Right hindlimb (tissue), 1 donor: Measurements from ENCODE around the gene MINDY4.

Source experiments
- DNase-seq: peaks from one replicate; pipeline ENCODE4 v3.0.0-alpha.2; 2018

MINDY4 gene

DNA sequence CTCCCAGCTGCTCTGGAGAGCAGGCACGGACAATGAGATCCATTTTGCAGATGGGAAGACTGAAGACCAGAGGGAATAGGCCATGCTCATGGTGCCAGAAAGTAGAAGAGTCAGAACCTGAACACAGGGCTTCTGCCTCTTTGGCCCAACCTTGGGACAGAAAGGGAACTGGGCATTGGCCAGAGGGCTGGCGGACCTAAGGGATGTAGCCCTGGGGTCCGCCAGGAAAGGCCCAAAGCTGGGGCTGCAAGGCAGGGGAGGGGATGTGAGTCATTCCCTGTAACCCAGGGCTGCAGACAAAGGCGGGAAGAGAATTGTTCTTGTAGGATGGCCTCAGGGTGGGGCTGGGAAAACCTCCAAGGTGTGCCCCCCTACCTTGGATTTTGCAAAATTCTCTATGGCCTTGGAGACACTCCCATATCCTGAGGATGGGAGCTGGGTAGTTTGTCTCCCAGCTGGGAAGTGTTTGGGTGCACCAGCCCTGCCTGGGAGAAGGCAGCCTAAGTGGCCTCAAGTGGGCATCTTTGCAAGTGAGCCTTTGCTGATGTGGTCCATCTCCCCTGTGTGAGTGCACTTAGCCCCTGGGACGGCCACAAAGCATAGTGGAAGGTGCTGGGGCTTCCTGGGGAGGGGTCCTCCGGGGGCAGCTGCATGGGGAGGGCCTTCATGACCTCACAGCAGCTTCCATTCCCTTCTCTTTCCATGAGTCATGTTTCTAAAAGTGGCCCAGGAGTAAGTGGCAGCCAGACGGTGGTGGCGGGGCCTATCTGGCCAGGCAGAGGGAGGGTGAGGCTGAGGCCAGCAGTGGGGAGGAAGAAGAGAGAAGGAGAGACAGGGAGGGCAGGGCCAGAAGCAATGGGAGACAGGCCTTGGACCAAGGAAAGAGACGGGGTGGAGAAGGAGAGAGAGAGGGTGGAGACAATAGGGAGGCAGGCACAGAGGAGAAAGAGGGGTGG, 149.6 kb downstream of the MINDY4 start:
- peak; percentile 74 for DNase-seq

DNA sequence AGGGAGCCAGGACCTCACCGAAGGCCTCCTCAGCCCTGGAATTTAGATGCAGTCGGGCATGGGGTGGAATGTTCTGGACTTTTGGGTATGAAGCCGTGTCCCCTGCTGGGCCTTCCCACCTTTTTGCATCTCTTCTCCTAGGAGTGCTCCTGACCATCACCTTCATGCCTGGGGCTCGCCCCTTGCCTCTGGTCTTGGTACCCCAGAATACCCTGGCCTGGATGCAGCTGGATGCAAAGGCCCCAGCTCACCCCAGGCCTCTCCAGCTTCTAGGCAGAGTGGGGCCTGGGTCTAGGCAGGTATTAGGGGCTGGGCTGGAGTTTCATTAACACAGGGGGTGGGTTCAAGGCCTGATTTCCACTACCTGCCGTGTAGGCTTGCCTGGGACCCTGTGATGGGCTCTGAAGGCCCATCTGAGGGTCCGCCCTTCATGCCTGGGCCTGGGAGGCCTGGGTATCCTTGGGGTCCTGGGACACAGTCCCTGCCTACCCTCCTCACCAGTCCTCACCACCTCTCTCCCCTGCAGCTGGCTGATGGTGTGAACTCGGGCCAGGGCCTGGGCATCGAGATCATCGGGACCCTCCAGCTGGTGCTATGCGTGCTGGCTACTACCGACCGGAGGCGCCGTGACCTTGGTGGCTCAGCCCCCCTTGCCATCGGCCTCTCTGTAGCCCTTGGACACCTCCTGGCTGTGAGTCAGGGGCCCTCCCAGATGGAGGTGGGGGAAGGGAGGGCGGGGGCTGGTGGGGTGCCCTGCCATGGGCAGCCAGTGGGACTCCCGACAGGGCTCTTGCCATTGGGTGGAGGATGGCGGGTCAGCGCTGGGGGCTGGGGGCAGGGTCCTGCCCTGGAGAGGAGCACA, 150.6 kb downstream of the MINDY4 start:
- DNase-seq, result peak; percentile 16

DNA sequence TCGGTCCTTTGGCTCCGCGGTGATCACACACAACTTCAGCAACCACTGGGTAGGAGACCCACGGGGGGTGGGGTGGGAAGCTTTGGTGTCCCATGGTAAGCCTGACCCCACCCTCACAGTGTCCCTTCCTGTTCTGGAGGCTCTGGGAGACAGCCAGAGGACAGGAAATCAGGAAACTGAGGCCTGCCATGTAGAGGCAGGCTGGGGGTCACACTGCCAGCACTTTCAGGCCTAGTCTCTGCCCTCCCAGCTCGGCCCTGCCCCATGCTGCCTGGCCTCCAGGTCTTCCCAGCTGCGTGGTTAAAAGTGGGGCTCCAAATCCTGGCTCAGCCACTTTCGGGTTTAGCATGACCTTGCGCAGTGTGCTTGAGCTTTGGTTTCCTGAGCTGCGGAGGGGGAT, 151.4 kb downstream of the MINDY4 start:
- no peak for DNase-seq

DNA sequence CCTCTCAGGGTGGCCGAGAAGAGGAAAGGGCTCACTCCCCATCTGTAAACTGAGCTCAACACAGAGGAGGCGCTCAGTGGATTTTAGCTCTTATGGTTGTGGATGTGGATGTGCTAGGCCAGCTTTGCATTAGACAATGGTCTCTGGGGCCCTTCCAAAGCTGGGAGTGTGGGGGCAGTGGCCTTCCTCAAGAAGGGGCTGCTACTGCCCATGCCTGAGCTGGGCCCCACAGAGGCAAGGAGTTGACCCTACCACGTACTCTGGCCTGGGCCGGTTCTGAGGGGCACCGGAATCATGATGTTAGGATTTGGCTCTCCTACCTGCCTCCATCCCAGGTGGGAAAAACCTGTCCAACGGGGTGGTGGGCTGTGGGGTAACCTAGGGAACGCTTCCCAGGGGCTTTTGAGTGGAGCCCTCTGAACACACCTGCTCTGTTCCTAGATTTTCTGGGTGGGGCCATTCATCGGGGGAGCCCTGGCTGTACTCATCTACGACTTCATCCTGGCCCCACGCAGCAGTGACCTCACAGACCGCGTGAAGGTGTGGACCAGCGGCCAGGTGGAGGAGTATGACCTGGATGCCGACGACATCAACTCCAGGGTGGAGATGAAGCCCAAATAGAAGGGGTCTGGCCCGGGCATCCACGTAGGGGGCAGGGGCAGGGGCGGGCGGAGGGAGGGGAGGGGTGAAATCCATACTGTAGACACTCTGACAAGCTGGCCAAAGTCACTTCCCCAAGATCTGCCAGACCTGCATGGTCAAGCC, 152.0 kb downstream of the MINDY4 start:
- peak; percentile 12 for DNase-seq

DNA sequence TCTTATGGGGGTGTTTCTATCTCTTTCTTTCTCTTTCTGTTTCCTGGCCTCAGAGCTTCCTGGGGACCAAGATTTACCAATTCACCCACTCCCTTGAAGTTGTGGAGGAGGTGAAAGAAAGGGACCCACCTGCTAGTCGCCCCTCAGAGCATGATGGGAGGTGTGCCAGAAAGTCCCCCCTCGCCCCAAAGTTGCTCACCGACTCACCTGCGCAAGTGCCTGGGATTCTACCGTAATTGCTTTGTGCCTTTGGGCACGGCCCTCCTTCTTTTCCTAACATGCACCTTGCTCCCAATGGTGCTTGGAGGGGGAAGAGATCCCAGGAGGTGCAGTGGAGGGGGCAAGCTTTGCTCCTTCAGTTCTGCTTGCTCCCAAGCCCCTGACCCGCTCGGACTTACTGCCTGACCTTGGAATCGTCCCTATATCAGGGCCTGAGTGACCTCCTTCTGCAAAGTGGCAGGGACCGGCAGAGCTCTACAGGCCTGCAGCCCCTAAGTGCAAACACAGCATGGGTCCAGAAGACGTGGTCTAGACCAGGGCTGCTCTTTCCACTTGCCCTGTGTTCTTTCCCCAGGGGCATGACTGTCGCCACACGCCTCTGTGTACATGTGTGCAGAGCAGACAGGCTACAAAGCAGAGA, 152.7 kb downstream of the MINDY4 start:
- peak; percentile 12 for DNase-seq

DNA sequence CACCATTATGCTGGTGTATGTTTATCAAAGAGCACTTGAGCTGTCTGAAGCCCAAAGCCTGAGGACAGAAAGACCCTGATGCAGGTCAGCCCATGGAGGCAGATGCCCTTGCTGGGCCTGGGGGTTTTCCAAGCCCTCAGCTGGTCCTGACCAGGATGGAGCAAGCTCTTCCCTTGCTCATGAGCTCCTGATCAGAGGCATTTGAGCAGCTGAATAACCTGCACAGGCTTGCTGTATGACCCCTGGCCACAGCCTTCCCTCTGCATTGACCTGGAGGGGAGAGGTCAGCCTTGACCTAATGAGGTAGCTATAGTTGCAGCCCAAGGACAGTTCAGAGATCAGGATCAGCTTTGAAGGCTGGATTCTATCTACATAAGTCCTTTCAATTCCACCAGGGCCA, 153.4 kb downstream of the MINDY4 start:
- no peak for DNase-seq

DNA sequence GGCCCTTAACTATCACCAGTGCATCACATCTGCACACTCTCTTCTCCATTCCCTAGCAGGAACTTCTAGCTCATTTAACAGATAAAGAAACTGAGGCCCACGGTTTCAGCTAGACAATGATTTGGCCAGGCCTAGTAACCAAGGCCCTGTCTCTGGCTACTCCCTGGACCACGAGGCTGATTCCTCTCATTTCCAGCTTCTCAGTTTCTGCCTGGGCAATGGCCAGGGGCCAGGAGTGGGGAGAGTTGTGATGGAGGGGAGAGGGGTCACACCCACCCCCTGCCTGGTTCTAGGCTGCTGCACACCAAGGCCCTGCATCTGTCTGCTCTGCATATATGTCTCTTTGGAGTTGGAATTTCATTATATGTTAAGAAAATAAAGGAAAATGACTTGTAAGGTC, 153.9 kb downstream of the MINDY4 start:
- DNase-seq, result no peak

DNA sequence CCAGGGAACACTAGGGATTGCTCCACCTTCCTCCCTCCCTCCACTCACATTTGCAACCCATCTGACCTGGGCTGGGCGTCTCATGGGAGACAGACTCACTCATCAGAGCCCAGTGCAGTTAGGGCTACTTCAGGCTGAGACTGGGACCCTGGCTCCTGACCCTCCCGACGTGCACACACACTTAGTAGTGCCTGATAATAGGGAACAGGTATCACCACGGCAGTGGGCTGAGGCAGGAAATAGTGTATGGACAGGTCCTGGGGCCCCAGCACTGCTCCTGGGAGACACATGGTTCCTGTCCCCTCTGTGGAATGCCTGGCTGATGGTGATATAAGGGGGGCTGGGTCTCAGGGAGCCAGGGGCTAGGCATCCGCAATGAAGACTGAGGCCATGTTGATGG, 154.7 kb downstream of the MINDY4 start:
- DNase-seq, result no peak

DNA sequence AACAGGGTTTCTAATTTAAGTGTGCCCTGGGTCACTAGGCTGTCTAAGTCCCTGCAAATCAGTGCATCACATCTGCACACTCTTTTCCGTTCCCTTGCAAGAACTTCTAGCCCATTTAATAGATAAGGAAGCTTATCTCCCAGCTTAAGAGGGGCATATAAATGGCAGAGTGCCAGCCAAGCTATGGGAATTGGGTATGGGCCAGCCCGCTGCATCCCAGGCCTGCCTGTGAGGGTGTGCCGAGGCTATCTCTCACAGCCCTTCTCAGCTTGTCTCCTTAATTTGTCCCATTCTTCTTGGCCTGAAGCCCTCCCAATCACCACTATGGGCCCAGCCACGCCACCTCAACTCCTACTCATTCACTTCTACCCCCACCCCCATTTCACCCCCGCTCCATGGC, 155.1 kb downstream of the MINDY4 start:
- DNase-seq, result peak; percentile 11

DNA sequence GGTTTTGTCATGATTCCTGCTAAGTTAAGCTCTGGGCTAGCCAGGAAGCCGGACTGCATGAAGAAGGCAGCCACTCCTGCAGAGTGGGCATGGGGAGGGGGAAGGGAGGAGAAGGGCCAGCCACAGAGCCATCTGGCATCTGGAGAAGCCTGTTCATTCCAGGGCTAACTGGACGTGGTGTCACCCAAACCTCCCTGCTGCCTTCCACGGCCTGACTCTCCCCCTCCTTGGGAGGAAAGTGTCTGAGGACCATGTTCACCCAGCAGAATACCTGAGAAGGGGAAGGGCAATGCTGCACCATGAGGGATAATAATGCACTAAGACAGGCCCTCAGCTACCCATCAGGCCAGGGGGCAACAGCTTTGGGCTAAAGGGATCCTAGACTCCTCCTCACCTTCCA, 155.8 kb downstream of the MINDY4 start:
- no peak for DNase-seq

DNA sequence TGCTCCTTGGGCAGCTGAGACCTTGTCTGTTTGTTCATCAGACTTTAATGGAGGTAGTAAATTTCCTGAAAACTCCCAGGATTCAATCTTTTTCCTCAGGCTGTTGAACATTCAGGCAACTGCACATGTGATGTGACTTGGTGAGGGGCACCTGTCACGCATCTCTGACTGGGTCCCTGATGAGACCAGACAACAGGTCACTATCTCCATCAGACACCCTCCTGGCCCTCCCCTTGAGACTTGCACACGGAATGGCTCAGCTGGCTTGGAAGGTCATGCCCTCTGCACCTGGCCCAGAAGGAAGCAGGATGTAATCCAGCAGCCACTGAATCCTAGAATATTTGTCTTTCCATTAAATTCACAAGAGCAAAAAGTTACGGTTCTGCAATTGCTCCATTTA, 156.3 kb downstream of the MINDY4 start:
- peak; percentile 11 for DNase-seq

DNA sequence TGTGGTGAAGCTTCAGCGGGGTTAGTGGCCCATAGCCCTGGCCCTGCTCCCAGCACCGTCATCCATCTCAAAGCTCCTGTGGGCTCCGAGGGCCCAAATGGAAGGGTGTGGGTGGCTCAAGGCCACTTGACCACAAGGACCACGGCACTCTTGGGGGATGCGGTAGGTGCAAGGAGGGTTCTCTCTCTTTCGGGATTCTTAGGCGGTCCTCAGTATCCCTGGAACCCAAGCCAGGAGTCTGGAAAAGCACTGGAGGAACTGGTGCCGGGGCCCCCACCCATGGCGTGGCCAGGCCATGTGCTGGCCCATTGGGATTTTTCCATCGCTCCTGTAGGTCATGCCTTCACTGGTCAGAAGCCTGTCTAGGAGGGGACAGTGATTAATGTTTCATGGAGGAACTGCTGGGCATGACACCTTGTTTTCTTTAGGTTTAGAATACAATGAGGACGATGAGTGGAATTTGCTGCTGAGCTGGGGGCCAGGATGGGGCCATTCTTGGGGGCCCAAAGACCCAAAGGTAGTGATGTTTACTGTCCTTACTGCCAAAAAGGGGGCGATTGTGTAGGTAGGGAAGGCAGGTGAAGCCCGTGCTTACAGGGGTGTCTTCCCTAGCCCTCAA, 157.1 kb downstream of the MINDY4 start:
- peak; percentile 8 for DNase-seq

DNA sequence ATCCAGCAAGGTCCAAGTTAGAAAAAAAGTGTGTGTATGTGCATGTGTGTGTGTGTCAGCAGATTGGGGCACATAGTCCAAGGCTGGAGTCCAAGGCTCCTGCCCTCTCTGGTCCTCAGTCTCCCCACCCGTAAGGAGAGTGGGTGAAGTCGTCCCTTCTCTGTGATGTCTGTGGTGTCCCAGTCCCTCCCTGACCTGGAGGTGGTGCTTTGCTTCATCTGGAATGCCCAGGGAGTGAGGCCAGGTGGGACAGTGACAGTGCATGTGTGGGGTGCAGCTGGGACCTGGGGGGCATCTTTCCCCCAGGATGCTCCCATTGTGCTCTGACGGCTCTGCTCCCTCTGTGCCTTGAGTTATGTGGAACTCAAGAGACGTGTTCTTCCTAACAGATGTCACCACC, 158.5 kb downstream of the MINDY4 start:
- DNase-seq, result peak; percentile 12

DNA sequence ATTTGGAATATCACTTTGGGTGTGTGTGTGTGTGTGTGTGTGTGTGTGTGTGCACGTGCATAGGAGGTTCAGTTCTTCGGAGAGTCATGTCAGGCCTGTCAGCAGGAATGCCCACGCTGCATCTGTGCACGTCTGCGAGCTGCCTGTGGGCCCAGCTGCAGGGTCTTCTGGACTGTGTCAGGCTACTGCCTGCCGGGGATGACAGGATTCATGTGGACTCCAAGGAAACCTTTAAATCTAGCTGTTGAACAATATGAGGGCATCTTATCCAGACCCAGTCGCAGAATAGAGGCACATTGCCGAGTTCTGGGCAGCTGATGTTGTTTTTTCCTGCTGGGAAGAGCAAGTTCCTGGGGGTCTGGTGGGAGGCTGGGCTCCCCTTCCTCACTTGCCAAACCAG, 159.4 kb downstream of the MINDY4 start:
- DNase-seq, result no peak

DNA sequence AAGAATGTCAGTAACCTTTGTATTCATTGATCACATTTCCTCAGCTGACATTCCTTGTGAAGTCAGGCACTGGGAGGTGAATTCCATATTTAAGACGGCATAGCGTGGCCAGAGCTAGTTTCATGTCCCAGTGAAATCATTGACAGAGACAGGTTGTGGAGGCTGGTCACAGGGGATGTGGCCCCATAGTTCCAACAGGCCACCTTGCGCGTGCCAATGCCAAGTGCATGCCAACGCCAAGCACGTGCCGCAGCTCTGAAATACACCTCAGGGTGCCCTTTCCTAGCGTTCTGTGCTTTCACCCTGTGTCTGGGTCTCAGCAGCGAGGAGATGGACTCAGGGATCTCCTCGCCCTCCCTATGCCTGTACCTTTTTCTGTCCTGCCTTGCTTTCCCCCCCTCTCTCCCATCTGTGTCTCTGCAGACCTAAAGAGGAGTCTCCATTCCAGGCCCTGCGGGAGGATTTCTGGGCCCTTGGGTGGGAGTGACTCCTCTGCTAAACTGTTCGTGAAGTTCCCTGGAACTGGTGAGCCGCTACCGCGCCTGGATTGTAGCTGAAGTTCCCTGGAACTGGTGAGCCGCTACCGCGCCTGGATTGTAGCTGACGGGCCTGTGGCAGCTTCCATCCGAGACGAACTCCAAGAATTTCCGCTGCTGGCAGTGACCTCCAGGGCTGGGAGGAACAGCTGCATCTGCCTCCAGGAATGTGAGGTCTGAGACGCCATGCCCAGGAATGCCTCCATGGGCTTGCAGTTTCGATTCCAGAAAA, 160.1 kb downstream of the MINDY4 start:
- DNase-seq, result peak; percentile 80

DNA sequence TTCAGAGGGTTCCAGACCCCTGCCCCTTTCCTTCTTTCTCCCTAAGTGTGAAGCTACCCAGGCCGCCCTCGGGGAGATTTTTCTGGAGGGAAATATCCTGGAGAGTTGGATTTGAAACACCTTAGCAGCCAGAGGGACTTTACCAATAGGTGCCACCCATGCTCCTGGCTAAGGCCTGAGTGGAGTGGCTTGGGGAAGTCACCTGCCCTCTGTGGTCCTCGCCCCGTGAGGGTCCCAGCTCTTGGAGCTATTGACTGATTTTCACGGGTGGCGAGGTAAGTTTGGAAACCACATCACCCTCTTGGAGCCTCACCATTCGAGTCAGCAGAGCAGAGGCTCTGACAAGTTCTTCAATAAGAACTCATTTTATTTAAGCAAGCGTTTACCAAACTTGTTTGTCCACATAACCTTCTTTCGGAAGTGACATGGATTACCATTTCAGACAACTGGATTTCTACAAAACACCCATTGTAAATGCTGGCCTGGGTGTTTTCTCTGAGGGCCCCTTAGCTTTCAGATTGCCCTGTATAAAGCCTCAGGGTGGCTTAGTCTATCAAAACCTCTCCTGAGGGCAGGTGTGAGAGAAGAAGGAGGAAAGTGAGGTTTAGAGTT, 160.8 kb downstream of the MINDY4 start:
- no peak for DNase-seq

DNA sequence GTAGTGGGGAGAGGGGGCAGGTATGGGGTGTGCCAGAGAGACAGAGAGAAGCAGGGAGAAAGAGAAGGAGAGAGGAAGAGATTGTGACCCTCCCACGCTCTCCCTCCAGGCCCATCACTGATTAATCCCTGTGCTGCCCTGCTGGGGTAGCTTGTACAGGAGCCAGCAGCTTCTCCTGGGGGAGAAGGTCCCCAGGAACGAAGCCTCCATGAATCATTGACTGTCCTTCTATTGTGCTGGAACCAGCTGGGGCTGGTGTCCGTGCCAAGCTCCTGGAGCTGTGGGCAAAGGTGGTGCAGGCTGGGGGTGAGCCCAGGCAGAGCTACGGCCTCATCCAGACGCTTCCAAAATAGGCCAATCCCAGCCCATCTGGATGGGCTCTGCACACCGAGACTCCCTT, 161.3 kb downstream of the MINDY4 start:
- no peak for DNase-seq

DNA sequence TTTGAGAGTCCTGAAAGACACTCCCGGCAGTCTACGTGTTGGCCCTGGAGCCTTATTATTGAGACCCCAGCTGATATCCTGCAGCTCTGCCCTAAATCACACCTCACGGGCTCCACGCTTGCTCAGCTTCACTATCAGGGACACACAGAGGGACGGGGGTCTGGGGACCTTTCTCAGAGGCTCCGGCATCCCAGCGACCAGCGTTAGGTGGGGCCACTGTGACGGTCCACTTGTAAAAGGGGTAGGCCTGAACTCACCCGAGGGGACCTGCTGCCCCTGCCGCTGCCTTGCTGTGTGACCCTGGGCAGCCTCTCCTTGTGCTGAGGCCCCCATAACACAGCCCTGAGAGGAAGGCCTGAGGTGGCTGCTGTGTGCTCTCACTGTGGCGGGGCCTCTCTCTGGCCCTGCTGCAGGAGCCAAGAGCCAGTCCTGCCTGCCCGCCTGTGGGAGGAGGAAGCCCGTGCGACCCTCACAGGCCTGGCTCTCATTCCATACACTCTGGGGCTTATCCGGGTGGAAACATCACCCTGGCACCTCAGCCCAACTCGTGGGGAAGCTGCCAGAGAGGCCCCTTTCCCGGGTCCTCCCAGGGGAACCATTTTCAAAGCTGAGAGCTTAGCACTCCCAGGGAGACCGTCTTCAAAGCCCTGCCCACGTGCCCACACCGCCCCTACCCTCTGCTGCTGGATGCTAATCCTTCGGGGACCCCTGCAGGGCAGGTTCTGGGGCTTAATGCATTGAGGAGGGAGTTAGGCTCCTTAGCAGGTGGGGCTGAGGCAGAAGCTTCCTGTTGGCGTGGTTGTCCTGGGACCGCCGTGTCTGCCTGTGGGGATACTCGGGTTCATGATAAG, 162.1 kb downstream of the MINDY4 start:
- no peak for DNase-seq

DNA sequence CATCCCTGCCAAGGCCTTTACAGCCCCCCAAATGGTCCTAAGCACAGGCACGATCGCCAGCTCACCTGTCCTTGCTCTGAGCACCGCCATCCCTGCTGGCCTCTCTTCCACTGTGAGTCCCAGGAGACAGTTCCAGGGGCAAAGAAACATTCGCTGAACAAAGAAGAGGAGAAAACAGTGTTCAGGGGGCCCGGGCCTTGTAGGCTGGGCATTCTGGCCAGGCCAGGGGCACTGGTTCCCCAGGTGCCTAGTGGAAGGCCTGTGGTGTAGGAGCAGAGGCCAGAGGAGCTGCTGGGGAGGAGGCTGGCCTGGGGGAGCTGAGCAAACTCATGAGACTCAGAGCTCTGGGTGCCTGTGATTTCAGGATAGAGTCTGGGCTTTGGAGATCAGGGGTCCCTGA, 163.0 kb downstream of the MINDY4 start:
- no peak for DNase-seq
